Measurements from ENCODE around the gene TTC9C.
A peak's percentile ranks its signal among the peaks of the same experiment; 100 is the strongest.
"Not testable (repeated sequence)": the region's sequence is repeated elsewhere in the genome, so short reads cannot be mapped to it uniquely, and the experiment has no call there.

Gene TTC9C, protein sequence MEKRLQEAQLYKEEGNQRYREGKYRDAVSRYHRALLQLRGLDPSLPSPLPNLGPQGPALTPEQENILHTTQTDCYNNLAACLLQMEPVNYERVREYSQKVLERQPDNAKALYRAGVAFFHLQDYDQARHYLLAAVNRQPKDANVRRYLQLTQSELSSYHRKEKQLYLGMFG

DNA sequence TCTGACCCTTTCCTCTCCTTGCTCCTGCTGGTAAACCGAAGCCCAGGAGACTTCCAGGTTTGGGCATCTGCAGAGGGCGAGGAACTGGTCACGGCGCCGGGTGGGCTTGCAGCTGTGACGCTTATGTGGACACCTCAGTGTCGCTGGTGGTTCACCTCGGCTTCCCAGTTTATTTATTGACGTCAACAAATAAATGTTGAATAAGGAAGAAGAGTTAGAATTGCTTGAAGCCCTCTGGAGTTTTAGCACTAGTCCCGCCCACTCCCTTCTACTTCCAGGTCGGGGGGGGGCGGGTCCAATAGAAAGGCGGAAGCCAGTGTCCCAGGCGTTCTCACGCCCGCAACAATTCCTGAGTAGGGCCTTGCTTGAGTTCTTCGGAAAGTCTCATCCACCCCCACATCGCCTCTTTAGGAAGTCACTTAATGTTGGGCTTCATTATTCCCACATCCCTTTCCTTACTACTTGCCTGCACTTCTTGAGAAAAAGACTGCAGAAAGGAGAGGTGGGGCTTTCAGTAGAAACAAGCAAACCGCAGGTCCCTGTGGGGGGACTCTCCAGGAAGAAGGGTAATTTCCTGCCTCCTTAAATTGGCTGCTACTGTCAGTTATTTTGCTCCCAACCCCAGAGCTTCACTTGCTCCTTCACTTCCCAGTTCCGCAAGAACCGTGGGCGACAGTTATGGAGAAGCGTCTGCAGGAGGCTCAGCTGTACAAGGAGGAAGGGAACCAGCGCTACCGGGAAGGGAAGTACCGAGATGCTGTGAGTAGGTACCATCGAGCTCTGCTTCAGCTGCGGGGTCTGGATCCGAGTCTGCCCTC, at the start of gene TTC9C:
TTC9C (plus strand) TSS at position 316 of the 818 bp plus-strand sequence; CDS start at position 679, 363 bp downstream.
- H3K36me3 Mint-ChIP-seq (ENCODE audit: low read depth), result peaks cover 85% of the 10 kb centered on the region

DNA sequence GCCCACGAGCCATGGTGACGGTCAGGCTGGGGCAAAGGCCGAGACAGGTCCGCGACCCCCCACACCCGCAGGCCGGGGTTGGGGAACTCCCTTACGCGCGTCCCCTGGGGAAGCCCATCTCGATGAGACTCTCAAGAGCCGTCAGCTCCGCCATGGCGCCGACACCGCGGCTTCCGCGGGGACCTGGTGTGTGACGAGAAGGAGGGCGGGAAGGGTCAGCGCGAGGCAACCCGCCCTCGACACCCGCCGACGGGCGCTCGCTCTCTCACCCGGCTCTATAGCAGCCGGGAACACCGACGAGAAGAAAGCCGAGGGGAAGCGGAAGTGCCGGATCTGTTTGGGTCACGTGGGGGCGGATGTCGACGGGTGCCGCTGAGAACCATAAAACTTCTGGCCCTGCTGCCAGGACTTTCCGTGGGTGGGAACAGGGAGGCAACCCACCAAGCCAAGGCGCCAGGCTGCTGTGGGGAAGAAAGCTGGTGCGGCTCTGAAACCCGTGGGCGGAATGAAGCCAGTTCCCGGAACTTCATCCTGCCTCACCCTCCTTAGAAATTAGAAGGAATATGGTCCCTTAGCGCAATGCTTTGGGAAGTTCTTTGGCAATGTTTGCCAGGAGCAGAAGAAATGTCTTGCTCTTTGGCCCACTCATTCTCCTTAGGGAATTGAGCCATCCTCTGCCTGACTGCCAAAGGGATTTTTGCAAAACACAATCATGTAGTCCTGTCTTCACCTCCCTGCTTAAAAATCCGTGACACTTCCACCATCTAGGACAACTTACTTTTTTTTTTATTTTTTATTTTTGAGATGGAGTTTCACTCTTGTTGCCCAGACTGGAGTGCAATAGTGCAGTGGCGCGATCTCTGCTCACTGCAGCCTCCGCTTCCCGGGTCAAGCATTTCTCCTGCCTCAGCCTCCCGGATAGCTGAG, 49.3 kb upstream of the TTC9C start, which contains the start of gene UBXN1:
UBXN1 (minus strand) TSS at position 304 of the 927 bp plus-strand sequence; CDS start at position 154, 150 bp downstream.
- Mint-ChIP-seq H3K36me3 (ENCODE audit: low read depth) (peaks cover 48% of the 10 kb centered on the region), H3K27me3 (no peaks in the 10 kb centered on the region), H3K4me3 (peak within 1 kb of the TSS; percentile 87), H3K9me3 (no peaks in the 10 kb centered on the region), H3K27ac (peak within 1 kb of the TSS; percentile 95), H3K4me1 (ENCODE audit: low read depth) (peaks cover 44% of the 10 kb centered on the region)
- intact Hi-C loops (cut with micrococcal nuclease), result loop anchor here (1.0 kb wide), 1 partner anchor 26 kb away; the partner anchor contains the start of gene INTS5

More for the DNA sequence above, at the start of gene TTC9C:
- intact Hi-C loops (cut with micrococcal nuclease), result loop anchor here (1.0 to 5.0 kb wide), 4 partner anchors 25 to 134 kb away; partner anchors contain the start of gene TAF6L
- Mint-ChIP-seq H3K4me1 (ENCODE audit: low read depth) (peaks cover 44% of the 10 kb centered on the region), H3K27ac (peak within 1 kb of the TSS; percentile 97), H3K9me3 (no peaks in the 10 kb centered on the region), H3K27me3 (no peaks in the 10 kb centered on the region), H3K4me3 (peak within 1 kb of the TSS; percentile 95)

DNA sequence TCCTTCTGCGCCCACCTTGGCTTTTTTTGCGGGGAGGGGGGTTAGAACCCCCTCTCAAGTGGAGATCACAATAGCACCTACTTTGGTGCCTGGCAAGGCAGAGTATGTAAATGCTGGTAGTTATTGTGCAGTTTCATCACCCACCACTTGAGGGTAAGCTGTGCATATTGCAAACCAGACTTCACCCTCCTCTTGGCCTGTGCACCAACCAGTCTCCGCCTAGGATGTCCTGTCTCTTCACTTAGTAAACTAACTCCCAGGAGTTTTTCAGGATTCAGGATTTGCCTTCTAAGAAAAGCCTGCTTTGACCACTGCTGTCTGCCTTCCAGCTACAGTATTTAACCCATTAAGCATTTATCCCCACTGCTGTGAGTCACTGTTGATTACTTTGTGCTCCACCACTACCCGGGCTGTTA, 47.5 kb upstream of the TTC9C start:
- peak overlapping the region; percentile 4 for H3K4me3 Mint-ChIP-seq
- peaks cover 32% of the 10 kb centered on the region for H3K36me3 Mint-ChIP-seq (ENCODE audit: low read depth)
- intact Hi-C loops (cut with micrococcal nuclease), result loop anchor here (1.0 kb wide), 1 partner anchor 13 kb away; no protein-coding TSS in a partner anchor
- peak overlapping the region; percentile 39 for H3K27ac Mint-ChIP-seq
- peaks cover 38% of the 10 kb centered on the region for H3K4me1 Mint-ChIP-seq (ENCODE audit: low read depth)
- H3K27me3 Mint-ChIP-seq, result no peaks in the 10 kb centered on the region
- H3K9me3 Mint-ChIP-seq, result no peaks in the 10 kb centered on the region

DNA sequence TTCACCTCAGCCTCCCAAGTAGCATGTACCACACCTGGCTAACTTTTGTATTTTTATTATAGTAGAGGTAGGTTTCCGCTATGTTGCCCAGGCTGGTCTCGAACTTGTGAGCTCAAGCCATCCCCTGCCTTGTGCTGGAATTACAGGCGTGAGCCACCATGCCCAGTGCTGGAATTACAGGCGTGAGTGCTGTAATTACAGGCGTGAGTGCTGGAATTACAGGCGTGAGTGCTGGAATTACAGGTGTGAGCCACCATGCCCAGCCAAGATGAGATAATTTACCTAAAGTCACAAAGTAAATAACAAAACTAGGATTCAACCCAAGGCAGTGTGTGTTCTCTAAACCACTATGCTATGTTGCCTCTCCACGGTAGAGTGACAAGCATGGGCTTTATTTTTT, 45.8 kb upstream of the TTC9C start:
- H3K4me1 Mint-ChIP-seq (ENCODE audit: low read depth), result peaks cover 23% of the 10 kb centered on the region
- peaks cover 15% of the 10 kb centered on the region for H3K36me3 Mint-ChIP-seq (ENCODE audit: low read depth)
- peaks cover 10% of the 10 kb centered on the region for H3K27me3 Mint-ChIP-seq
- intact Hi-C loops (cut with micrococcal nuclease), result no loop called here
- no peak overlapping the region for H3K4me3 Mint-ChIP-seq
- no peaks in the 10 kb centered on the region for H3K9me3 Mint-ChIP-seq
- no peak overlapping the region for H3K27ac Mint-ChIP-seq

DNA sequence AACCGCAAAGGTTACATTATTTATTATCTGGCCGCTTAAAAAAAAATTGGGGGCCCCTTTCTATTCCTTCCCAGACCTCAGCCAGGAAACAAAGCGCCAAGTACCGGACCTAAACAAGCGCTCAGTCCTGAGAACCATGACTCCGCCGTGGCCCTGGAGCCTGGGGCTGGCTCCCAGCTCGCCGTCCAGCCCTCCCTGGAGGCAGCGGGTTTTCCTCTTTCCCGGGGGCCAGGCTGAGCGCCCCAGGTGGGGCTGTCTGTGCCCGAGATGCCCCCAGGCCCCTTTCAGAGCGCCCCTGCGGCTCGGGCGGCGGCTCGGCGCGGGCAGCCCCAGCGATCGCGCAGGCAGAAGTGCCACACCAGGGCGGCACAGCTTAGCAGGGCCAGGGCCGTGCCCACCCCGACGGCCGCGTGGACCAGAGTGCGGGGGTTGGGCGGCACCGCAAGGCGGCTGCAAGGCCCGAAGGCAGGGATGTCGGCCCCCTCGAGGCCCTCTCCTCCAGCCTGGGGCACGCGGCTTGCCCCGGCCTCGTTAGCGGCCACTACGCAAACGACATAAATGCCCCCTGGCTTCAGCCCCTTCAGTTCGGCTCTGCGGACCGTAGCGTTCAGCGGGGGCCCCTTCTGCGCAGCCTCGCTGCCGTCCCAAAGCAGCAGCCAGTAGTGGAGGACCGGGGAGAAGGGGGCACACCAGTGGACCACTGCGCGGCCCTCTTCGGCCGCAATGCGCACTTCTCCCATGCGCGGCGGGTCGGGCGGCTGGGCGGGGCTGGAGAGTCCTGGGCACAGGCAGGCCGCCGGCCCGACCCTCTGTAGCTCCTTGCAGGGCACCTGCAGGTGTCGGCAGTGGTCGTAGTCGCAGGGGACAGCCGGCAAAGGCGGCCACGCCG, 40.5 kb upstream of the TTC9C start:
- peaks cover 9% of the 10 kb centered on the region for H3K4me1 Mint-ChIP-seq (ENCODE audit: low read depth)
- peaks cover 32% of the 10 kb centered on the region for H3K27me3 Mint-ChIP-seq
- H3K4me3 Mint-ChIP-seq, result peak overlapping the region; percentile 48
- H3K36me3 Mint-ChIP-seq (ENCODE audit: low read depth), result peaks cover 38% of the 10 kb centered on the region
- H3K27ac Mint-ChIP-seq, result peak overlapping the region; percentile 25
- intact Hi-C loops (cut with micrococcal nuclease), result no loop called here
- no peaks in the 10 kb centered on the region for H3K9me3 Mint-ChIP-seq

DNA sequence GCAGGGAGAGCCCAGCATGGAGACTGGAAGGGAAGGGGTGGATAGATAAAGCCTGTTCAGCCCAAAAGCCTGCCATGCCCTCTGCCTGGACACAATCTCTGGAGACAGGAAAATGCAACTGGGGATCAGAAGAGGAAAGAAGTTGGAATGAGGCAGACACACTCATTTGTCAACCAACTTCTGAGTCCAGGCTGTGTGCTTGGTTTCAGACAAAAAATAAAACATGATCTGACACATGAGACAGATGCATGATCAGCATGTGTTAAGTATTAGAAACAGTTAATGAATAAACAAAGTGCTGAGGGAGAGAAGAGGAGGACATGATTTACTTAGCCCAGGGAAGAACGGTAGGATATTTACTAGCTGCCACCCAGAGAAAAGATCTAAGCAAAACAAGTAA, 39.8 kb upstream of the TTC9C start:
- Mint-ChIP-seq H3K27ac (no peak overlapping the region), H3K4me1 (ENCODE audit: low read depth) (peaks cover 9% of the 10 kb centered on the region)

DNA sequence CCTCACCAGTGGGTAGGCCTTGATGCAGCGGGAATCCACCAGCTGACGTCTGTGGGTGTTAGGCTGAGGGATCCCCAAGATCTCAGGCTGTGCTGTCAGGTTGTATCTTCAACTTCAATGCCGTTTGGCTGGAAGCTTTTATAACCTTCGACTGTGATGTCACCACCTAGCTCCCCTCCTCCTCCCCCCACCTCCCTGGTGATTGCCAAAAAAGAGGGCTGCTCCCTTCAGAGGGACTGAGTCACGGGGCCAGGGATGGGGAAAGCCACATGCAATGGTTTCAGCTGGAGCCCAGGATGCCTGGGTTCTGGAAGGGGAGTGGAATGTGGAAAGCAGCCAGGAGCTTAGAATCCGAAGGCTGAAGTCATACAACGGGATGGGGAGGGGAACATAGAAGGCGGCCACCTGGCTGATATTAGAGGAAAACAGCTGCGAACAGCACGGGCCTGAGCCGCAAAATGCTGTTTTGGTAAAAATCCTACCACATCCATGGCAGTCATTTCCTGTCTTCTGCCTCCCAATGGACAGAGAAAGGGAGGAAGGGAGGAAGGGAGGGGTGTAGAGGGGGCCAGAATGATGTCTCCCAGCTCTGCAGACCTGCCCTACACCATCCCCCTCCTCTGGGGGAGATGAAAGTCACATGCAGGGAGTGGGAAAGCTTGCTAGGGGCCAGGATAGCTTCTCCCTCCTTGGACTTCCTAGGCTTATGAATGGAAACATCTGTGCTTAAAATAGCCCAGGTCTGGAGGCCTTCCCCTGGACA, 38.7 kb upstream of the TTC9C start, which contains the start of gene LRRN4CL:
LRRN4CL (minus strand) TSS at position 110 of the 763 bp plus-strand sequence. CDS start 1,022 bp downstream, outside the sequence.
- Mint-ChIP-seq H3K27me3 (peaks cover 32% of the 10 kb centered on the region), H3K36me3 (ENCODE audit: low read depth) (peaks cover 54% of the 10 kb centered on the region), H3K27ac (no peak within 1 kb of the TSS), H3K4me3 (no peak within 1 kb of the TSS), H3K4me1 (ENCODE audit: low read depth) (peaks cover 11% of the 10 kb centered on the region), H3K9me3 (no peaks in the 10 kb centered on the region)
- intact Hi-C loops (cut with micrococcal nuclease), result loop anchor here (10.0 kb wide), 1 partner anchor 295 kb away; no protein-coding TSS in a partner anchor

More for the DNA sequence above, 39.8 kb upstream of the TTC9C start:
- intact Hi-C loops (cut with micrococcal nuclease), result no loop called here
- H3K27me3 Mint-ChIP-seq, result peaks cover 32% of the 10 kb centered on the region
- no peak overlapping the region for H3K4me3 Mint-ChIP-seq
- H3K36me3 Mint-ChIP-seq (ENCODE audit: low read depth), result peaks cover 43% of the 10 kb centered on the region
- no peaks in the 10 kb centered on the region for H3K9me3 Mint-ChIP-seq

DNA sequence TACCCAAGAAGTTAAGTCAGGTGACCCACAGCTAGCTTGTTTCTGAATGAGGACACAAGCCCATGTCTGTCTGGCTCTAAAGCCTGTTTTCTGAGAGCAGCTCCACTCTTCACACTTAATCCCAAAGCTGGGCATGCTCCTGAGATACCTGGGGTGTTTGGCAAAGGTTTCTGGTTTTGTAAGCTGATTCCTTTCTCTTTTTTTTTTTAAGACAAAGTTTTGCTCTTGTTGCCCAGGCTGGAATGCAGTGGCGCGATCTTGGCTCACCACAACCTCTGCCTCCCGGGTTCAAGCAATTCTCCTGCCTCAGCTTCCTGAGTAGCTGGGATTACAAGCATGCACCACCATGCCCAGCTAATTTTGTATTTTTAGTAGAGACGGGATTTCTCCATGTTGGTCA, 34.7 kb upstream of the TTC9C start:
- H3K27ac Mint-ChIP-seq; H3K4me3 Mint-ChIP-seq; H3K9me3 Mint-ChIP-seq; H3K4me1 Mint-ChIP-seq (ENCODE audit: low read depth): not testable (repeated sequence)
- Mint-ChIP-seq H3K27me3 (peaks cover 11% of the 10 kb centered on the region), H3K36me3 (ENCODE audit: low read depth) (peaks cover 87% of the 10 kb centered on the region)
- intact Hi-C loops (cut with micrococcal nuclease), result loop anchor here (1.0 to 10.0 kb wide), 2 partner anchors 13 to 299 kb away; no protein-coding TSS in a partner anchor

DNA sequence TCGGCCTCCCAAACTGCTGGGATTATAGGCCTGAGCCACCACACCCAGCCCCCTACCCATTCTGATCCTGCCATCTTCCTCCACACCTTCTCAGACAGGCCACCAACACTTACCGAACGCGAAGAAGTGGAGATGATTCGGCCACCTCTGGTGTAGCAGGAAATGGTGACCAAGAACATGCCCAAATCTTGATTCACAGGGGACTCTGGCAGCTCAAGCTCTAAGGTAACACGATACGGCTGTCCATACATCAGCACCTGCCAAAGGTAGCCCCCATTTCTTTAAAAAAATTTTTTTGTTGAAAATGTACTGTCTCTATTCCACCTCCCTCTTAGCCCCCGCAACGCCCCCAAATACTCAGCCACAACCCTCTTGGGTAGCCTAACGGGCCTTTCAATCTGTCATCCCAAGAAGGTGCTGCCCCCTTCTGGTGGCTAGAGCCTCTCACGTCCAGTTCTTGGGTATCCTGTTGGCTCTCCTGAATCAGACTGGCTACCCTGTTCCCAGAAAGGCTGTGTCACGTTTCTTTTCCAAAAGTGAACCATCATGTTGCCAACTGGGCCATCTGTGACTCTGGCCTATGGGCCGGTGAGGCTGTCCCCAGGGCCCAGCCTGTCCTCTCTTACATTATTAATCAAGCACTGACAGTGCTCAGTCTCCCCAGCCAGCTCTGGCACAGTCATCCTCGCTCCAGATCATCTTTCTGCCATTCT, 33.7 kb upstream of the TTC9C start:
- Mint-ChIP-seq H3K36me3 (ENCODE audit: low read depth) (peaks cover 90% of the 10 kb centered on the region), H3K9me3 (no peaks in the 10 kb centered on the region), H3K27me3 (peaks cover 4% of the 10 kb centered on the region), H3K4me1 (ENCODE audit: low read depth) (peaks cover 9% of the 10 kb centered on the region), H3K27ac (peak overlapping the region; percentile 4), H3K4me3 (no peak overlapping the region)
- intact Hi-C loops (cut with micrococcal nuclease), result loop anchor here (1.0 to 10.0 kb wide), 2 partner anchors 14 to 300 kb away; no protein-coding TSS in a partner anchor

DNA sequence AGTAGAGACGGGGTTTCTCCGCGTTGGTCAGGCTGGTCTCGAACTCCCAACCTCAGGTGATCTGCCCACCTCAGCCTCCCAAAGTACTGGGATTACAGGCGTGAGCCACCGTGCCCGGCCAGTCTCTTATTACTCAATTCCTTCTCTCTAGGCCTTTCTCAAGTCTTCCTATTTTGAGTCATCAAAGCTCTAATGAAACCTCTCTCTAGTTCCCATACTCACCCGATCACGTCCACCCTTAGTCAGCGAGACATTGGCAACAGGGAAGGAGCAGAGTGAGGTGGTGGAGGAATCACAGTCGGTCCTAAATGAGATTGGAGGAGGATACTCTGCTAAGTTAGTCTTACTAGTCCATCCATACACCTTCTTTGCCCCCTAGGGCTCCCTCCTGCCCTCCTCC, 26.0 kb upstream of the TTC9C start:
- intact Hi-C loops (cut with micrococcal nuclease), result no loop called here

DNA sequence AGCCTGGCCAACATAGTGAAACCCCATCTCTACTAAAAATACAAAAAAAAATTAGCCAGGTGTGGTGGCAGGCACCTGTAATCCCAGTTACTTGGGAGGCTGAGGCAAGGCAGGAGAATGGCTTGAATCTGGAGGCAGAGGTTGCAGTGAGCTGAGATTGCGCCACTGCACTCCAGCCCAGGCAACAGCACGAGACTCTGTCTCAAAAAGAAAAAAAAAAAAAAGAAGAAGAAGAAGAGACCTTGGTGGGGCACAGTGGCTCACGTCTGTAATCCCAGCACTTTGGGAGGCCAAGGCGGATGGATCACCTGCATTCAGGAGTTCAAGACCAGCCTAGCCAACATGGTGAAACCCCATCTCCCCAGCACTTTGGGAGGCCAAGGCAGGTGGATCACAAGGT, 24.4 kb upstream of the TTC9C start:
- H3K9me3 Mint-ChIP-seq; H3K27me3 Mint-ChIP-seq; intact Hi-C loops (cut with micrococcal nuclease): not testable (repeated sequence)
- Mint-ChIP-seq H3K4me3 (peak overlapping the region; percentile 32), H3K36me3 (ENCODE audit: low read depth) (peaks cover 60% of the 10 kb centered on the region), H3K27ac (peak overlapping the region; percentile 70), H3K4me1 (ENCODE audit: low read depth) (peaks cover 64% of the 10 kb centered on the region)

More for the DNA sequence above, 26.0 kb upstream of the TTC9C start:
- H3K36me3 Mint-ChIP-seq (ENCODE audit: low read depth), result peaks cover 63% of the 10 kb centered on the region
- H3K4me3 Mint-ChIP-seq, result no peak overlapping the region
- H3K27ac Mint-ChIP-seq, result peak overlapping the region; percentile 86
- H3K9me3 Mint-ChIP-seq, result no peaks in the 10 kb centered on the region
- H3K4me1 Mint-ChIP-seq (ENCODE audit: low read depth), result peaks cover 47% of the 10 kb centered on the region
- no peaks in the 10 kb centered on the region for H3K27me3 Mint-ChIP-seq
